OCI-M2 (cell line): ENCODE measurements around the gene ZDHHC8.

Experiments
- DNase-seq: peaks from one replicate; lab custom pipeline; 2025; ENCODE audit not compliant: unreplicated experiment; lab: John Stamatoyannopoulos, UW

The ZDHHC8 gene

DNA sequence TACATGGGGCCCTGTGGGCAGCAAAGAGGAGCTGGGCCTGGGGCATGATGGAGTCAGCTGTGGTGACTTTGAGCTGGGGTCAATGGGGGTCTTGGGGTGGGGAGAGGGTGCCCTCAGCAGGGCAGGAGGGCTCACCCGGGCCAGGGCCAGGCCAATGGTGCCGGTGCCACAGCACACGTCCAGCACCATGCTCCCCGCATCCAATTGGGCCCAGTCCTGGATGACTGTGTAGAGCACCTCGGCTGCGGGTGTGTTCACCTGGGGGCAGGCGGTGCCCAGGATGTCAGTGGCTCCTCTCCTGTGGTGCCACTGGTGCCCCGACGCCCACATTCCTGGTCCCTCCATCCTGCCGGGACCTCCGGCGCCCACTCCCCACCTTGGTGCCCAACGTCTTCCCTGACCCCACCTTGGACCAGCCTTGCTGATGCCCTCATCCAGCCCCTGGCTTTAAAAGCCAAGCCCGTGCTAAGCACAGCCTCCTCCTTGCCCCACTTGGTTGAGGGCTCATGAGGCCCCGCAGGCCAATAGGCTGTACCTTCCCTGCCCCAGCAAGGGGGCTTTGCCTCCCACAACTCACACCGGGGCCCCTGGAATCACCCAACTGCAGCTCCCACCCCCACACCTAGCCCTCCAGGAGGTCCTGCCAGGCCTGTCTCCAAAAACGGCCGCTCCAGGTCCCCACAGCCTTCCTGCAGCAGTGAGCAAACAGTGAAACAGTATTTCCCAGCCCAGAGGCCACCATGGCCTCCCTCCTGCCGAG, 17.9 kb upstream of the ZDHHC8 start:
- DNase-seq: no peak

- DNase-seq: no peak
Observed at GRCh38 chr22:20114506-20115475, 16.8 kb upstream of the ZDHHC8 start.

- DNase-seq: no peak
Observed at GRCh38 chr22:20115691-20116375, 15.8 kb upstream of the ZDHHC8 start, which contains the start of gene RANBP1. RANBP1 (plus strand) TSS chr22:20116104; CDS start chr22:20116185, 81 bp downstream.

GRCh38 chr22:20116376-20116950, 15.1 kb upstream of the ZDHHC8 start:
- DNase-seq: no peak

DNA sequence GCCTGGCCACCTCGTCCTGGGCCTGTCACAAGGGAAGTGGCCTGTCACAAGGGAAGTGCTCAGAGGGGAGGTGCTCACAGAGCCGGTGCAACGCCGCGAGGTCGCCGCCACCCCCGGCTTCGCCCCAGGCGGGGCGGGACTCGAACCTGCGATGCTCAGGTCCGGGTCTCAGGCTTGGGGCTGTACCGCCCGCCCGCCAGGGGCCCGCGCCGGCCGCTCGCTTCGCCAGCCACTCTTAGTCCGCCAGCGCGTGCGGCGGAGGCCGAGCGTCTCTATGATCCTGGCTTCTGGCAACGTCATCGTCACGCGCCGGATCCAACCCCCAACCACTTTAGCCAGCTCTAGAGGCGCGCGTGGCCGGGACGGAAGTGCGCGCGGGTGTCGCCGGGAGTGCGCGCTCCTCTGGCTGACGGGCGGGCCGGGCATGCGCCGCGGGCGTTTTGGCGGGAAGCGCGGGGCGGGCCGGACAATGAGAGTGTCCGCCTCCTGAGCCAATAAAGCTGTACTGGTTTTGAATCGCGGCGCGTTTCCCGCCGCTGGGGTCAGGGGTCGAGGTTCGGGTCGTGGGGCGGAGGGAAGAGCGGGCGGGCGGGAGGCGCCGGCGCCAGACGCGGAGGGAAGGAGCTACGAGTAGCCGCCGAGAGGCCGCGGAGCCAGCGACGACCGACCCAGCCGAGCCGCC, 14.5 kb upstream of the ZDHHC8 start, which contains the start of gene TRMT2A:
TRMT2A (minus strand) TSS at position 276 of the 682 bp plus-strand sequence. CDS start 320 bp downstream, outside the sequence.
- peak; percentile 58 for DNase-seq

DNA sequence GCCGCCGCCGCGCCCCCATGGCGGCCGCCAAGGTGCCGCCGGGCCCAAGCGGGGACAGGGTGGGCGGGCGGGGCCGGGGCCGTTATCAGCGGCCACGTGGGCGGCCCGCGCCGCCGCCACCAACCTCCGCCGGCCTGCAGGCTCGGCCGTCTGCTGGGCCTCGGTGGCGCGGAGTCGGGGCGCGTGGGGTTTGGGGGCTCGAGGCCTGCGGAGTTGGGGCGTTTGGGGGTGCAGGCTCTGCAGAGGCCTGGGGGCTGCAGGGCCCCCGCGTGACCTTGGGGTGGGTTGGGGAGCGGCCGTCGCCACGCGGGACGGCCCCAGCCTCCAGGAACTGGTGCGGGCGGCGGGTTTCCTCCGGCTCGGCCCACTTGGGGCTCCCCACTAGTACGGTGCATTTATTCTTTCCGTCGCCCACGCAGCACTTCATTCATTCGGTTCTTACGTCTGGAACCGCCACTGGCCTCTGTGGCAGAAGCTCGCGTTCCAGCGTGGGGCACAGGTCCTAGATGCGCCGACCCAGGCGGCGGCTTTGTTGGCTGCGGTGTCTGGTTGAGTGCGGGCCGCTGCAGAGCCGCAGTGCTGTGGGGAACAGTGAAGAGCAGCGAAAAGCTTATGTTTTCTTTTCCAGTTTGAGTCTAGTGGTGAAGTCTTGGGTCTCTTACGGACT, 13.8 kb upstream of the ZDHHC8 start:
- DNase-seq: no peak

DNA sequence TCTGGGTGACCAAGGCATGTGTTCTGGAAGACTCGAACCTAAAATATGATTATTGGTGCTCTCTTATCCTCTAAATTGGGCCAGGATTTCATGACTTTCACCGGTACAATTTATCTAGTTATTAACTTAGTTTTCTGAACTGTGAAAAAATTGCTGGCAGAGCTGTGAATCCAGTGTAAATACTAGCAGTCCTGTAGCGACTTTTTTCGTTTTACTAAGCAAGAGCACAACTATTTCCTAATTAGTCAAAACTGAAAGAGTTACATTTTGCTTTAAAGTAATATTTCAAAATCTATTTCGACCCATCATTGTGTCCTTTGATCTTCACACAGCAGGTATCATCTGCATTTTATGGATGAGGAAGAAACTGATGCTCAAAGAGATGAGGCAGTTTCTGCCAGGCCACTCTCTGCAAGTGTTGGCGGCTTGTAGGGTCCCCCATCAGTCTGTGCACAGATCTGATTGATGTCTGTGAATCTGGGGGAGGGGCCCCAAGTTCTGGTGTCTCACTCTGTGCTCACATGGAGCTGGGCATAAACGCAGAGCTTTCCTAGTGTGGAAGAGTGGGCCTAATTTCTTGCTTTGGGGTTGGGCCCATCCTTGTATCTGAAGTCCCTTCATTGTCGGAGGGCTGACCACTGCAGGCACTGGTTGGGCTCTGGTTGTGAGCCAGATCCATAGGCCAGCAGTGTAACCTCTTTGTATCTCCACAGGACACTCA, 13.1 kb upstream of the ZDHHC8 start:
- no peak for DNase-seq

GRCh38 chr22:20121856-20122415, 9.7 kb upstream of the ZDHHC8 start:
- DNase-seq: no peak

- DNase-seq: no peak
Observed at GRCh38 chr22:20123366-20124082, 8.1 kb upstream of the ZDHHC8 start.

- no peak for DNase-seq
Observed at GRCh38 chr22:20124083-20124787, 7.4 kb upstream of the ZDHHC8 start.

DNA sequence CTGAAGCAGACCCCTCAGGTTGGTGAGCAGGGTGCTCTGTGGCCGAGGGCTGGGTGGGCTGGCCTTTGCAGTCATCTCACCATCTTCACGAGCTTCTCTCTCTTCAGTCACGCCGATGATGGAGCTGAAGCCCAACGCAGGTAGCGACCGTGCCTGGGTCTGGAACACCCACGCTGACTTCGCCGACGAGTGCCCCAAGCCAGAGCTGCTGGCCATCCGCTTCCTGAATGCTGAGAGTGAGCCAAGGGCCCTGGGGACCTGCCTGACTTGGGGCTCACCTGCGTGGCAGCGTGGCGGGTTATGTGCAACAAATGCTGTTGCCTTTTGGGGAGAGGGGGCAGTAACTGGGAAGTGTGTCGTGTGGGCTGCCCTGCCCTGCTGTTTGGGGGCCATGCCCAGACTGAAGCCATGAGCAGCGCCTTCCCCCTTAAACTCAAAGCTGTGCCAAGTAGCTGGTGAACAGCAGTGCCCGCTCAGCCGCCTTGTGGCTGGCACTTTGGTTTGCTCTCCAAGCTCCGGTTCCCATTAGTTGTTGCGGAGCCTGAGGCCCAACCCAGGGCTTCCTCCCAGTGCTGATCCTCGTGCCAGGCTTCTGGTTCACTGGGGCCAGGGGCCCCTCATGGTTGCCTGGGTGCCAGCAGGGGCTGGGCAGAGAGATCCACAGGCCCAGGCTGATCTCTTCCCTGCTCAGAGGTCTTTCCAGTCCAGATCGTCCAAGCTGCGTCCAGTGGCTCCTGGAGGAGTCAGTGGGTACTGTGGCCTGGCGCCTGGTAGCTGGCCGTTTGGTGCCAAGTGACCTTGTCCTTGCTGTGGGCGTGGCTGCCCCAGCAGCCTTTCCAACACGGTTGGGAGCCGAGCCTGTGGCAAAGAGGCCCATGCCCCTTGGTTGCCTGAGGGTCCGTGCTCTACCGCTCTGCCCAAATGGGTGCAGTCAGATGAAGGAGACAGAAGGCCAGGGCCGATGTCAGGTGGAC, 6.1 kb upstream of the ZDHHC8 start:
- DNase-seq: no peak

DNA sequence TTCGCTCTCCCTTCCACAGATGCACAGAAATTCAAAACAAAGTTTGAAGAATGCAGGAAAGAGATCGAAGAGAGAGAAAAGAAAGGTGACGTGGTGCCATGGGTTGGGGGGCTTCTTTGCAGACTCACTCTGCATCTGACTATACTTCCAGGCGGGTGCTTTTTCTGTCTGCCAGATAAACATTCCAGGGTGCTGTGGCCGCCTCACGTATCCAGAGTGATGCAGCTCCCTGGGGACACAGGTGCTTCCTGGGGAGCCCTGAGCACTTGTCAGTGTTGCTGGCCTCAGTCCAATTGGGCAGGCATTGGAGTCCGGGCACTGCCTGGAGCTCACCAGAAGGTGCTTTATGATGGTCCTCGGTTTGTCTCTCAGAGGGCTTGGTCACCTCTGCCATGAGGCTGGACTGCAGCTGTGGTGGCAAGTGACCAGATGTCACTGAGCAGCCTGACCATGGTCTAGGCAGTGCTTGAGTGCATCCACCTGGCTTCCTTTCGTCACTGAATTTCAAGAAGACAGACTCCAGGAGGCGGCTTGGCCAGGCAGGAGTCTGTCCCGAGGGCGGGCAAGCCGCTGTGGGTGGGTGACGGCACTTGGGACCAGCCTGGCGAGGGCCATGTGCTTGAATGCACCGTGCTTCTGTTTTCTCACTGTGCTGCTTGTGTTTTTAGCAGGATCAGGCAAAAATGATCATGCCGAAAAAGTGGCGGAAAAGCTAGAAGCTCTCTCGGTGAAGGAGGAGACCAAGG, 5.1 kb upstream of the ZDHHC8 start:
- DNase-seq: no peak

- DNase-seq: no peak
Observed at GRCh38 chr22:20127318-20127868, 4.2 kb upstream of the ZDHHC8 start.

DNA sequence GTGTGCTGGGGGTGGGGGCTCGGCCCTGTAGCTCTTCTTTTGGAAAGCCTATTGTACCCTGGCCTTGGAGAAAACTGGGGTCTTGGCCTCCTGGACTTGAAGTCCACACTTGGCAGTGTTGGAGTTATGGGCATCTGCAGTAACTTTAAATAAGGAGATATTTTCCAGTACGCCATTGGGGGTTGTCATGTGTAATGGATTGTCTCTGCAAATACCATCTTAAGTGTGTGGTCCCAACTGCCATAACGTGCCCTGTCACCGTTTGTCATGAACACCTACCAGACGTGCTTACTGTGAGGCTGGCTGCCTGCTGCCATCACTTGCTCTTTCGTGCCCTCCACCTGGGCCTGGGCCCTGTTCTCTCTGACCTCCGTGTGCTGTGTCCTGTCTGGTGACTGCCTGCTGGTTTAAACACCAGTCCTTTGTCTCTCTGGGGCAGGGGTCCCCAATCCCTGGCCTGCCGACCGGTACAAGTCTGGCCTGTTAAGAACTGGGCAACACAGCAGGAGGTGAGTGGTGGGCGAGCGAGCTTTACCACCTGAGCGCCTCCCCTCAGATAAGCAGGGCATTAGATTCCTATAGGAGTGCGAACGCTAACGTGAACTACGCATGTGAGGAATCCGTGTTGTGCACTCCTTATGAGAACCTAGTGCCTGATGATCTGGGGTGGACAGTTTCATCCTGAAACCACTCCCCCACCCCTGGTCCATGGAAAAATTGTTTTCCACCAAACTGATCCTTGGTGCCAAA, 3.6 kb upstream of the ZDHHC8 start:
- DNase-seq: no peak

DNA sequence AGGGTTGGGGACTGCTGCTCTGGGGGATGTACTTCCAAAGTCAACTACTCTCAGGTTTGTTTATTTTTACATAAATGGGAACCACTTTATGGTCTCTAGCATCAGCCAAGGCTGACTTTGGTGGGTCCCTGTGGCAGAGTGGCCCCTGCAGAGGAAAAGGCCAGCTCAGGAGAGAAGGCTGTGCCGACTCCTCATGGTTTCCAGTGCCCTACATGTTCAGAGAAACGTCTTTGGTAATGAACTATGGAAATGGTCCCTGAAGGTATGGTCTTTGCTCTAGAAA, 3.0 kb upstream of the ZDHHC8 start:
- no peak for DNase-seq
